GOT3 (cell line): ENCODE results near the gene RBBP6.
"Not testable (repeated sequence)": the region's sequence is repeated elsewhere in the genome, so short reads cannot be mapped to it uniquely, and the experiment has no call there.

Experiments
- DNase-seq: peaks from one replicate; lab custom pipeline; 2025; ENCODE audit warnings: mixed read lengths; lab: John Stamatoyannopoulos, UW

Gene RBBP6

GRCh38 chr16:24571096-24571495, 31.7 kb downstream of the RBBP6 start:
- no peak for DNase-seq

GRCh38 chr16:24572069-24572468, 32.7 kb downstream of the RBBP6 start:
- DNase-seq: no peak

GRCh38 chr16:24573141-24573540, 33.8 kb downstream of the RBBP6 start:
- no peak for DNase-seq

- DNase-seq: not testable (repeated sequence)
Observed at GRCh38 chr16:24574515-24575485, 35.4 kb downstream of the RBBP6 start.

- DNase-seq: peak; percentile 5
Observed at GRCh38 chr16:24575791-24576190, 36.4 kb downstream of the RBBP6 start.

- DNase-seq: no peak
Observed at GRCh38 chr16:24577167-24577566, 37.8 kb downstream of the RBBP6 start.

GRCh38 chr16:24580665-24581064, 41.3 kb downstream of the RBBP6 start:
- DNase-seq: no peak

- DNase-seq: no peak
Observed at GRCh38 chr16:24583494-24583893, 44.1 kb downstream of the RBBP6 start.

GRCh38 chr16:24589997-24590396, 50.6 kb downstream of the RBBP6 start:
- DNase-seq: no peak

GRCh38 chr16:24598777-24599437, 59.5 kb downstream of the RBBP6 start:
- no peak for DNase-seq

- DNase-seq: no peak
Observed at GRCh38 chr16:24609417-24609739, 70.0 kb downstream of the RBBP6 start.

GRCh38 chr16:24609740-24610415, 70.5 kb downstream of the RBBP6 start:
- no peak for DNase-seq

- no peak for DNase-seq
Observed at GRCh38 chr16:24610416-24610755, 71.0 kb downstream of the RBBP6 start.

- DNase-seq: no peak
Observed at GRCh38 chr16:24611310-24611709, 71.9 kb downstream of the RBBP6 start.

- no peak for DNase-seq
Observed at GRCh38 chr16:24612656-24613055, 73.3 kb downstream of the RBBP6 start.

- not testable (repeated sequence) for DNase-seq
Observed at GRCh38 chr16:24613267-24613666, 73.9 kb downstream of the RBBP6 start.

GRCh38 chr16:24617502-24617901, 78.1 kb downstream of the RBBP6 start:
- no peak for DNase-seq
